ENCODE measurements around the gene PI4KA. TPM values are rescaled to one million over a fixed set of nuclear protein-coding genes. Genes with fewer than 3 reads are reported as not detected.

The PI4KA gene
- total RNA-seq, 2 donors from 2014 or later = 42.5 to 47.2 TPM

DNA sequence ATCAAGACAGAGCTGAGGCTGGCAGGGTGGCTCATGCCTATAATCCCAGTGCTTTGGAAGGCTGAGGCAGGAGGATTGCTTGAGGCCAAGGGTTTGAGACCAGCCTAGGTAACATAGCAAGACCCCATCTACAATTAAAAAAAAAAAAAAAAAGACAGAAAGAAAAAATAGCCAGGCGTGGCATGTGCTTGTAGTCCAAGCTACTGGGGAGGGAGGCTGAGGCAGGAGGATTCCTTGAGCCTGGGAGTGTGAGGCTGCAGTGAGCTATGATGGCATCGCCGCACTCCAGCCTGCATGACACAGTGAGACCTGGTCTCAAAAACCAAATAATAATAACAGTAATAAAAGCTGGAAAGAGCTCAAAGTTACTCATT is 75.3 kb downstream of the PI4KA start:
- H3K4me3 ChIP-seq = no peak overlapping the region
- TF ChIP-seq, protein P1, sequence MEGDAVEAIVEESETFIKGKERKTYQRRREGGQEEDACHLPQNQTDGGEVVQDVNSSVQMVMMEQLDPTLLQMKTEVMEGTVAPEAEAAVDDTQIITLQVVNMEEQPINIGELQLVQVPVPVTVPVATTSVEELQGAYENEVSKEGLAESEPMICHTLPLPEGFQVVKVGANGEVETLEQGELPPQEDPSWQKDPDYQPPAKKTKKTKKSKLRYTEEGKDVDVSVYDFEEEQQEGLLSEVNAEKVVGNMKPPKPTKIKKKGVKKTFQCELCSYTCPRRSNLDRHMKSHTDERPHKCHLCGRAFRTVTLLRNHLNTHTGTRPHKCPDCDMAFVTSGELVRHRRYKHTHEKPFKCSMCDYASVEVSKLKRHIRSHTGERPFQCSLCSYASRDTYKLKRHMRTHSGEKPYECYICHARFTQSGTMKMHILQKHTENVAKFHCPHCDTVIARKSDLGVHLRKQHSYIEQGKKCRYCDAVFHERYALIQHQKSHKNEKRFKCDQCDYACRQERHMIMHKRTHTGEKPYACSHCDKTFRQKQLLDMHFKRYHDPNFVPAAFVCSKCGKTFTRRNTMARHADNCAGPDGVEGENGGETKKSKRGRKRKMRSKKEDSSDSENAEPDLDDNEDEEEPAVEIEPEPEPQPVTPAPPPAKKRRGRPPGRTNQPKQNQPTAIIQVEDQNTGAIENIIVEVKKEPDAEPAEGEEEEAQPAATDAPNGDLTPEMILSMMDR (IDR thresholded peaks at IDR 0.05) = no peak
- TF ChIP-seq POLR2A (IDR thresholded peaks at IDR 0.05) = no peak
- H3K36me3 ChIP-seq (replicated peaks in 1 of 2; ENCODE audit: insufficient read depth in 1 of 2, low read depth in 2 of 2) = no peaks in the 10 kb centered on the region
- no peaks in the 10 kb centered on the region for H3K27me3 ChIP-seq
- H3K4me1 ChIP-seq = peaks cover 15% of the 10 kb centered on the region
- H3K27ac ChIP-seq = no peak overlapping the region
- intact Hi-C loops (cut with DNase I) = no loop called here
- H3K9me3 ChIP-seq = no peaks in the 10 kb centered on the region
- ATAC-seq (no peak), DNase-seq (no peak)
- WGBS, 2 donors = 100% methylated on average over 3 of the region's 3 CpGs

DNA sequence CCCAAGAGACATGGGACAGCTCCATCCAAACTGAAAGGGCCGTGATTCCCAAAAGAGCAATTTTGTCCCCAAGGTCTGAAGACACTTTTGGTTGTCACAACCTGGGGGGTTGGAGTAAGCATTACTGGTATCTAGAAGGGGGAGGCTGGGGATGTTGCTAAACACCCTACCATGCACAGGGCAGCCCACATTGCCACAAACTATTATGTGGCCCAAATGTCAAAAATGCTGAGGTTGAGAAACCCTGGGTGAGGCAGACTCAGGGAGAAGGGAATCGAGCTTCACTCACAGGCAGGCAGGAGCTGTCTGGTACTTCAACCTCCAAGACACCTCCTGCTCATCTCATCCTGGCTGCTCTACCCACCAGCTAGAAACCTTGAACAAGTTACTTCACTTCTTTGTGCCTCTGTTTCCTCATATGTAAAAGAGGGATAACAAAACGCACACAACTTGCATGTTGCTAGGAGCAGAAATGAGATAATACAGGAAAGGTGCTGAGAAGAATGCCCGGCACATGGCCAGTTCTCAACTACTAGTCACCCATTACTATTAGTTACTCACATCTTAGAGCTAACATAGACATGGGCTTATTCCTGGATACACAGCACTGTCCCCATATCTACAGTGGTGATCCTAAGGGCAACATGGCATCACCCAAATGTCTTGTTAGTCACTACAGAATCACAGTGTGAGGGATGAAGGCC is 75.9 kb downstream of the PI4KA start:
- peaks cover 20% of the 10 kb centered on the region for H3K4me1 ChIP-seq
- no peak overlapping the region for H3K4me3 ChIP-seq
- TF ChIP-seq POLR2A (IDR thresholded peaks at IDR 0.05) = no peak
- TF ChIP-seq, protein P1 (IDR thresholded peaks at IDR 0.05) = no peak
- DNase-seq (no peak), ATAC-seq (no peak)
- intact Hi-C loops (cut with DNase I) = no loop called here
- H3K27me3 ChIP-seq = no peaks in the 10 kb centered on the region
- H3K36me3 ChIP-seq (replicated peaks in 1 of 2; ENCODE audit: insufficient read depth in 1 of 2, low read depth in 2 of 2) = no peaks in the 10 kb centered on the region
- no peaks in the 10 kb centered on the region for H3K9me3 ChIP-seq
- 95 to 98% methylated on average over 4 of the region's 4 CpGs for WGBS, 2 donors
- no peak overlapping the region for H3K27ac ChIP-seq

DNA sequence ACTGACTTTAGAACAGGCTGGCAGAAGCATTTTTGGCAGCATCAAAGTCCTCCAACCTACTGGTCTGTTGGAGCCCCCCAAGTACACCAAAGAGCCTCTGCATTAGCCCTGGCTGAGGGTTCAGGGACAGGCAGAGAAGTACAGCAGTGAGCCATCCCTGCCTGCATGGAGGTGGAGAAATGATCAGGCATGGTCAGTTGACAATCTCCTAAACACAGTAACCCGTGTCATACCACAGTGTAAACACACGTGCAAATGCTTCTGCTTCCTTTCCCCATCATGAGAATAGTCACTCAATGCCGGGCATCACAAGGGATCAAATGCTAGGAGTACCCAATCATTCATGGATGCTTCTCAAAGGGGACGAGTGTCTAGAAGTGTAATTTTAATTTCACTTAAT is 76.5 kb downstream of the PI4KA start:
- no peak for TF ChIP-seq POLR2A (IDR thresholded peaks at IDR 0.05)
- TF ChIP-seq, protein P1 (IDR thresholded peaks at IDR 0.05) = no peak
- 85 to 92% methylated on average over 4 of the region's 4 CpGs for WGBS, 2 donors
- peaks cover 21% of the 10 kb centered on the region for H3K4me1 ChIP-seq
- no peaks in the 10 kb centered on the region for H3K9me3 ChIP-seq
- no peaks in the 10 kb centered on the region for H3K27me3 ChIP-seq
- no peak overlapping the region for H3K27ac ChIP-seq
- DNase-seq (no peak), ATAC-seq (no peak)
- intact Hi-C loops (cut with DNase I) = no loop called here
- no peaks in the 10 kb centered on the region for H3K36me3 ChIP-seq (replicated peaks in 1 of 2; ENCODE audit: insufficient read depth in 1 of 2, low read depth in 2 of 2)
- no peak overlapping the region for H3K4me3 ChIP-seq

DNA sequence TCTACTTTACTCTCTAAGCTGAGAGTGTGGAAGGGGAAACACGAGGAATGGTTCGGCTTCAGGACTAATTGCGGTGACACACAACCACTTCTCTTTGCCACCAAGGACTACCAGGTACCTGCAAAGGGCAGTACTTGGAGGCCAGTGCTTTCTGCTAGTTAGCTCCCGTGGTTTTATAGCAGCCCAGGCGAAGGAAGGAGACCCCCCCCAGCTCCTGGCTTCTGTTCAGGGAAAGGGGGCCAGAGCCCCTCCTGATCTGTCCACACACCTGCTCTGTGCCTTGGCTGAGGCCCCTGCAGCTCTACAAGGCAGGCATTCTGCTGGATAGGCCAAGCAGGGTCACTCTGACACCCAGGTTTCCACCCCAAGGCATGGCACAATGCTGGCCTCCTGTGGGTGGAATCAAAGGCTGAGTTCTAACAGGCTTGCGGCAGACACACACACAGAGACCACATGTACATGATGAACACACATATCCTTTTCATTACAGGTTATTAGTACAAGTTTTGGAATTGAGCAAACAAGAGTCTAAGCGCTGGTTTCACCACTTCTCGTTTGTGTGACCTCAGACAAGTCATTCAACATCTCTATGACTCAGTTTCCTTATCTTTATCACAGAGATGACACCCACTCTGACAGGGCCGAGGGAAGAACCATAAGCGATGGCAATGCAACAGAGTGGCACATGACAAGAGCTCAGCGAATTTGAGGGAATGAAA is 77.2 kb downstream of the PI4KA start:
- ATAC-seq = no peak
- WGBS, 2 donors = 87 to 93% methylated on average over 9 to 11 of the region's 11 CpGs
- Histone ChIP-seq H3K27ac (no peak overlapping the region), H3K4me1 (peaks cover 15% of the 10 kb centered on the region), H3K4me3 (no peak overlapping the region), H3K27me3 (no peaks in the 10 kb centered on the region), H3K9me3 (no peaks in the 10 kb centered on the region), H3K36me3 (replicated peaks in 1 of 2; ENCODE audit: insufficient read depth in 1 of 2, low read depth in 2 of 2) (no peaks in the 10 kb centered on the region)
- TF ChIP-seq, protein P1 (IDR thresholded peaks at IDR 0.05) = no peak
- no peak for TF ChIP-seq POLR2A (IDR thresholded peaks at IDR 0.05)
- DNase-seq = no peak
- intact Hi-C loops (cut with DNase I) = no loop called here

DNA sequence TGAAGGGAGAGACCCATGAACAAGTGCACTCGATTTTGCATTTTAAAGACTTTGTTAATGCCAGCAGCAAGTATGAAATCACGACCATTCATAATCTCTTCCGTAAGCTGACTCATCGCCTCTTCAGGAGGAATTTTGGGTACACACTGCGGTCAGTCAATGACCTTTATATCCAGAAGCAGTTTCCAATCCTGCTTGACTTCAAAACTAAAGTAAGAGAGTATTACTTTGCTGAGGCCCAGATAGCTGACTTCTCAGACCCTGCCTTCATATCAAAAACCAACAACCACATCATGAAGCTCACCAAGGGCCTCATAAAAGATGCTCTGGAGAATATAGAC is 78.8 kb downstream of the PI4KA start:
- H3K4me3 ChIP-seq = no peak overlapping the region
- no peaks in the 10 kb centered on the region for H3K36me3 ChIP-seq (replicated peaks in 1 of 2; ENCODE audit: insufficient read depth in 1 of 2, low read depth in 2 of 2)
- ATAC-seq = no peak

More for the DNA sequence above, 78.8 kb downstream of the PI4KA start:
- no peak for DNase-seq
- H3K27me3 ChIP-seq = no peaks in the 10 kb centered on the region
- H3K27ac ChIP-seq = no peak overlapping the region
- TF ChIP-seq POLR2A (IDR thresholded peaks at IDR 0.05) = no peak
- TF ChIP-seq, protein P1 (IDR thresholded peaks at IDR 0.05) = no peak
- intact Hi-C loops (cut with DNase I) = no loop called here
- no peaks in the 10 kb centered on the region for H3K9me3 ChIP-seq
- peaks cover 10% of the 10 kb centered on the region for H3K4me1 ChIP-seq
- WGBS, 2 donors = 91 to 94% methylated on average over 5 of the region's 5 CpGs

Measured in body of pancreas (tissue), 4 donors.